Stimulated activated CD4-positive, alpha-beta T cell treated with anti-CD3 and anti-CD28 coated beads, Interleukin-15, amount 100 ng/mL, for 24 hours (primary cell): ENCODE results near the gene ART4.

ENCODE experiments used
- DNase-seq: peaks from one replicate; pipeline ENCODE4 v3.0.0-alpha.2; 2020

Gene ART4

GRCh38 chr12:14810167-14810952 is 33.0 kb downstream of the ART4 start:
- no peak for DNase-seq

GRCh38 chr12:14803830-14804160 is 39.5 kb downstream of the ART4 start:
- DNase-seq: no peak

- DNase-seq: peak; percentile 90
Observed at GRCh38 chr12:14803011-14803829, 40.1 kb downstream of the ART4 start, which contains the start of the genes C12orf60 and WBP11. Gene C12orf60, plus strand, starts transcription at chr12:14803670. Its CDS starts 19,266 bp downstream, at chr12:14822936. Gene WBP11, minus strand, starts transcription at chr12:14803478. Its CDS starts 2,095 bp downstream, at chr12:14801383.

GRCh38 chr12:14802721-14803010 is 40.7 kb downstream of the ART4 start:
- DNase-seq: no peak

GRCh38 chr12:14802247-14802646 is 41.1 kb downstream of the ART4 start:
- DNase-seq: no peak

GRCh38 chr12:14795028-14795448 is 48.3 kb downstream of the ART4 start:
- DNase-seq: no peak

- no peak for DNase-seq
Observed at GRCh38 chr12:14785568-14785967, 57.8 kb downstream of the ART4 start.

GRCh38 chr12:14784471-14784870 is 58.9 kb downstream of the ART4 start:
- no peak for DNase-seq

- DNase-seq: no peak
Observed at GRCh38 chr12:14782756-14783155, 60.6 kb downstream of the ART4 start.

GRCh38 chr12:14781563-14781962 is 61.8 kb downstream of the ART4 start:
- no peak for DNase-seq

- DNase-seq: no peak
Observed at GRCh38 chr12:14780859-14781258, 62.5 kb downstream of the ART4 start.

GRCh38 chr12:14779834-14780233 is 63.5 kb downstream of the ART4 start:
- no peak for DNase-seq

- no peak for DNase-seq
Observed at GRCh38 chr12:14777271-14777670, 66.1 kb downstream of the ART4 start.

GRCh38 chr12:14776236-14776961 is 66.9 kb downstream of the ART4 start:
- DNase-seq: no peak

- DNase-seq: no peak
Observed at GRCh38 chr12:14775636-14775980, 67.7 kb downstream of the ART4 start.
